Measurements from ENCODE around the gene GPC3.
"Not testable (repeated sequence)": the region's sequence is repeated elsewhere in the genome, so short reads cannot be mapped to it uniquely, and the experiment has no call there.

GPC3 gene

DNA sequence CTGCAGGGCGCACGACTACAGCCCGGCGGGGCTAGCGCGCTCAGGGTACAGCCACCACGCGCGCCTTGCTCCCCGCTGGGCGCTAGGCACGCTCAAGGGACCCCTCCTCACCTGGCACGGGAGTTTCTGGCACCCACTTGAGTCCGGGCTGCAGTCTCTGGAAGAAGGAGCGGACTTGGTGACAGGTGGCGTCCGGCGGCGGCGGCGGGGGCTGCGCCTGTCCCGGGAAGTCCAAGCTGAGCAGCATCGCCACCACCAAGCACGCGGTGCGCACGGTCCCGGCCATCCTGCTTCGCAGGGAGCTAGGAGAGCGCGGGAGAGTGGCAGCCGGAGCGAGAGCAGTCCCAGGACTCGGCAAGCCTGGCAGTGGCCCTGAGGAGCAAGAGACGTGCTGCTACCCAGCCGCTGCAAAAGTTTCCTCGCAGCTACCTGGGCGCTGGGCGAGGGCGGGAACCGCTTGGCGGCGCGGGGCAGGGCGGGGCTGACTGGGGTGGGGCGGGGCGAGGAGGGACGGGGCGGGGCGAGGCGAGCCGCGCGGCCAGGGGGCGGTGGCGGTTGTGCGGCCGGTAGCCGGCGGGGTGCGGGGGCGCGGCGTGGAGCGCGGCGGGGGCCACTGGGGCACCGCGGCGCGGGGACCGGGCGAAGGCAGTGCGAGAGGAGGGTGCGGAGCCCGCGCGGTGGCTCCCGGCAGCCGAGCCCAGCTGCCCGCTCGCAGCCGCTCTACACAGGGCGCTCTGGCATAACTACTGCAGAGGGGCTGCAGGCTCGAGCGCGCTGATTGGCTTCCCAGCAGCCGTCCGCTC, at the start of gene GPC3:
GPC3 (minus strand) TSS at position 431 of the 803 bp plus-strand sequence.
- DNase-seq = no peak

DNA sequence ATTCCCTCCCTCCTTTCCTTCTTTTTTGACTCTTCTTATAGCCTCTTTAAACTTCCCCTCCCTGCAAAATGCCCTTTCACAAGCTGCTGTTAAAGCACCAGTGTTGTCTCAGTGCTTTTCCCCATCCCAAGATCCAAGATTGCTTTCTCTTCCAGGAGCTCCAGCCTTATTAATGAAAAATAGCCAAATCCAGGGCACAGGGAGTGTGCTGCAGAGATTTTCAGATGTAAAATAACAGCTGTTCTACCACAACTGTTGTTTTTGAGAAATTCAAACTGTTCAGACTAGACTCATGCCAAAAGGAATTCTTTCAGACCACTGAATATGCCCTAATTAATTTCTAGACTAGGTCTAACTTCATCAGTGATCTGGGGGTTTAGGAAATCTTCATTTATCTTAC, 47.0 kb upstream of the GPC3 start:
- DNase-seq = no peak

DNA sequence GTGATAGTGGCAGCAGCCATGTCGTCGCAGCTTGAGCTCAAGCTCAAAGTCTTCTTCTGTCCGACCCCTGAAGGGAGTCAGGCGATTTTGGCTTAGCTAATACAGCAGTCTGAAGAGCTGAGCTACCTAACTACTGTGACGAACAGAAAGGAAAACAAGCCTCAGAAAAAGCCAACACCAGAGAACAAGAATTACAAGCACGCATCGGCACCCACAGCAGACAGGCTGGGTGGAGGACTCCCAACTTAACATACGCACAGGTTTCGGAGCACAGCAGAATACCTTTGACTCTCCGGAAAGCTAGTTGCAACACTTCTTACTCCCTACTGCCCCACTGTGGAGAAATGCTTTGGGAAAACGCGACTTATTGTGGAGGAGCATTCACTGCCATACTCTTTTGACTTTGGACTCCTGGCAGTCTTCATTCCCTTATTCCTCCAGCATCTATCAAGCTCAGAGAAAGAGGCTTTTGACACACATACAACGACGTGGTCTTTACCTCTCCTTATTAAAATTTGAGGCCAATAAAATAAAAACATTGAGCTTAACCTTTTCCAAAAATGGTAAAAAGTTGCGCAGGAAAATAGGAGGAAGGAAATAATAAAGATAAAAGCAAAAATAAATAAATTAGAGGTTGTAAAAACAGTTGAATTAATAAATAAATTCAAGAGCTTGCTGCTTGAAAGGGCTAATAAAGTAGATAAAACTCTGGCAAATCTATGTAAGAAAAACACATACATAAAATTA, 41.3 kb upstream of the GPC3 start:
- no peak for DNase-seq

DNA sequence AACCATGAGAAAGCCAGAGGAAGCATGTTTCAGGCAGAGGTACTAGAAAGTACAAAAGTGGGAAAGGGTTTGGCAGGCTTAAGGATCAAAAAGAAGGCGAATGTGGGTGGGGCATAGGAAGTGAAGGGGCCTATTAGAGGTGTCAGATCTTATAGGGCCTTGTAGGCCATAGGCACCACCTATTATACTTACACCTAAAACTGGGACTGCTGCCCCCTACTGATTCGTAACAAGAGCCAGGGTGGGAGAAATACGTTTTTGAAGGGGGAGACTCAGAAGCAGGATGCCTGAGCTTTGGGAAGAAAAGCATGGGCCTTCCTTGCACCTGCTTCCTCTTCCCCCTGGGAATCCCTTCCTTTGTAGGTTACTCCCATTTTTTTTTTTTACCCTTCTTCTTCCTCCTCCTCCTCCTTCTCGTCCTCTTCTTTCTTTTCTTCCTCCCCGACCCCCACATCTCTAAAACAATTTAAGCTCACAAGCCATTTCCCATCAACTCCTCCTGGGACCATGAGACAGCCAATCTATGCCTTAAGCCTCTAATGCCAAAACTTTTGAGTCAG, 40.7 kb upstream of the GPC3 start:
- DNase-seq = no peak

- DNase-seq = no peak
Observed at GRCh38 chrX:134024686-134025377, 39.4 kb upstream of the GPC3 start.

DNA sequence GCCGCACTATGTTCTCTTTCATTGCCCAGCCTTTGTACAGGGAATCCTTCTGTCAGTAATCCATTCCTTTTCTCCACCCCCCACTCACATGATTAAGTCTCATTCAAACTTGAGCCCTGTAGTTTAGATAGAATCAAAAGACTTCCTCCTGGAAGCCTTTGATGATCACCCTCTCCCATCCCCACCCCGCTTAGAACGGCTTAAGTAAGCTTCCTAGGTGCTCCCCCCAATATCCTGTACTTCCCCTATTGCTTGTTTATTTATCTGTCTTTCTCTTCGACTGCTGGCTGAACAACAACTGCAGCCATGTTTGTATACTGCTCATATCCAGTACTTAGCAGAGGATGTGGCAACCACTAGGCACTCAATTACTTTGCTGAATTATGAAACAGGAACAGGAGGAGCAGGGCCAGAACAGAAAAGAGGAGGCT, 38.5 kb upstream of the GPC3 start:
- no peak for DNase-seq

- no peak for DNase-seq
Observed at GRCh38 chrX:134020910-134021309, 35.5 kb upstream of the GPC3 start.

GRCh38 chrX:134019567-134020206, 34.3 kb upstream of the GPC3 start:
- no peak for DNase-seq

DNA sequence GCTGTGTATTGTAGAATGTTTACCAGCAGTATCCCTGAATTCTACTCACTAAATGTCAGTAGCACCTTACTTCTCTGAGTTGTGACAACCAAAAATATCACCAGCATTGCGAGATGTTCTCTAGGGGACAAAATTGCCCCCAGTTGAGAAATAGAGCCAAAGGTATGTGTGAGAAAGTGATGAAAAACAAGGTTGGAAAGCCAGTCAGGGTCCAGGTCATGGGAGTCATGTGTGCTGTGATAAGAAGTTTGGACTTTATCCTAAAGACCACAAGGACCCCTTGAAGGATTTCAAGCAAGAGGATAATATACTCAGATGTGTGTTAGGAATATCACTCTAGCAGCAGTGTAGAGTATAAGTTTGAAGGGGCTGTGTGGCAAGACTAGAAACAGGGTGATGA, 30.9 kb upstream of the GPC3 start:
- DNase-seq = not testable (repeated sequence)

DNA sequence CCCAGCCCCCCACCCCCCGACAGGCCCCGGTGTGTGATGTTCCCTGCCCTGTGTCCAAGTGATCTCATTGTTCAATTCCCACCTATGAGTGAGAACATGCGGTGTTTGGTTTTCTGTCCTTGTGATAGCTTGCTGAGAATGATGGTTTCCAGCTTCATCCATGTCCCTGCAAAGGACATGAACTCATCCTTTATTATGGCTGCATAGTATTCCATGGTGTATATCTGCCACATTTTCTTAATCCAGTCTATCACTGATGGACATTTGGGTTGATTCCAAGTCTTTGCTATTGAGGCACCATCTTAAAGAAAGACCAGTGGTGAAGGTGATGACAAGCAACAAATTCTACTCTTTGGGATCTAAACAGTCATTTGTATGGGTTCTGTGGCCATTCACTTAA, 30.1 kb upstream of the GPC3 start:
- DNase-seq = not testable (repeated sequence)

DNA sequence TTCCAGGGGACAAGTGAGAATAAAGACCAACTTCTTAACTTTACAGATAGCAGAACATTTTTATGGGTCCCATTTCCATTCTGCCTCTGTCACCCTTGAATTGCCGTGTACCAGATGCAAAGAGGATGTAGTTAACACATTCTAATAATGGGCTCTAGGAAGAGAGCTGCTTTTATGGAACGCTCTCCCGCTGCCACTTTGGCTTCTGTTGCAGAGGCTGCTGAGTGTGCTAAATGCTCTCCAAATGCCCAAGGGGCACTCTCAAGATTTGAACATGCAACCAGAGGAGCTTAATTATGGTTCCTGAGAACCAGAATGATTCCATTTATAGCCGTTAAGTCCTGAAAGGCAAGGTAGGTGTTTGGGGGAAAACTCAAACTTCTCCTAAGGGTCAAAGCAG, 28.1 kb upstream of the GPC3 start:
- no peak for DNase-seq

GRCh38 chrX:134013092-134013497, 27.7 kb upstream of the GPC3 start:
- no peak for DNase-seq

DNA sequence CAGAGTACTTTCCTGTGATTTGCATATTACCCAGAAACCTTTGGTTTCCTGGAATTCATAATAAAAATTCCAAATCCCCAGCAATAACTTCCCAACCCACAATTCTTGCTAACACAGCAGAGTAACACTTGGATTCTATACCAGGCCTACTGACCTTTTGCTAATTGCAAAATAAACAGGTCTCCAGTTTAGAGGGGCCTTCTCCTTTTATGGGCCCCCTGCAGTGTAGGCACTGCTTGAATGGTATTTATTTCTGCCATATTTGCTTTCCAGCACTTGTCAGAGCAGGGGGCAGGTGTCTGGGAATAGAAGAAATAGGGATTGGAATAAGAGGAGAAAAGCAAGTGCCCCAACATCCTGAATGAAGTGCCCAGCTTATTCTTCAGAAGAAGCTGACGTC, 25.3 kb upstream of the GPC3 start:
- no peak for DNase-seq

GRCh38 chrX:134007716-134008115, 22.3 kb upstream of the GPC3 start:
- no peak for DNase-seq

DNA sequence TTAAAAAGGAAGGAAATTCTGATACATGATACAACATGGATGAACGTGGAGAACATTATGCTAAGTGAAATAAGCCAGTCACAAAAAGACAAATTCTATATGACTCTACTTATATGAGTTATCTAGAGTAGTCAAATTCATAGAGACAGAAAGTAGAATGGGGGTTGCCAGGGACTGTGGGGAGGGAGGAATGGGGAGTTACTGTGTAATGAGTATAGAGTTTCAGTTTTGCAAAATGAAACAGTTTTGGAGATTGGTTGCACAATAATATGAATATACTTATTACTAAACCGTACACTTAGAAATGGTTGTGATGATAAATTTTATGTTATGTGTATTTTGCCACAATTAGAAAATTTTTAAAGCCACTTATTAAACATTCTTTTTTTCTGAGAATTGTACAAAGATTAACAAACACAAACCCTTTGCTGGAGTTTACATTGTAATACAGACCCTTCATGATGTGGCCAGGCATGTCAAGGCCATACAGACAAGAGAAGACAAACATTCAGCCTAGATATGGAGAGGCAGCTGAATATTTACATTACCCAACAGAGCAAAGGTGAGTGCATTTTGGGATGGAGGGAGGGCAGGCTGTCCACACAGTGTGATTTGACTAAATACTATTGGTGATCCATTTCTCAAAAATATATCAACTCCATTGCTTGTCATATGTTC, 21.2 kb upstream of the GPC3 start:
- DNase-seq = no peak

DNA sequence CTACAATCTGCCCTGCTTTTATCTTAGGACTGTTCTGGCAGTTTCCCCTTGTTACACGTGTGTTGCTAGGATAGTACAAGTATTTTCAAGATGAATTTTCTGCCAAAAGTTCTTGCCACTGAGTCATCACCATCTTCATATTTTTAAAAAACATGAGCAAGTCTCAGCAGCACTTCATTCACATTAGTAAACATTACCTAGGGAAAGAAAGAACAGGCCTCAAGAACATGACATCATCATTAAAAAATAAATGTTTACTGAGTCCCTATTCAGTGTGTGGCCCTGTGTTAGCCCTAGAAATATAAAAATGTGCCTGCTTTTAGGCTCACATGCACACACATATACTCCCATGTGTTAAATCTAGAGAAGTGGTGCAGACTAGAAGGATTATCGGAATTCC, 18.7 kb upstream of the GPC3 start:
- no peak for DNase-seq

GRCh38 chrX:134002921-134003615, 17.7 kb upstream of the GPC3 start:
- no peak for DNase-seq

DNA sequence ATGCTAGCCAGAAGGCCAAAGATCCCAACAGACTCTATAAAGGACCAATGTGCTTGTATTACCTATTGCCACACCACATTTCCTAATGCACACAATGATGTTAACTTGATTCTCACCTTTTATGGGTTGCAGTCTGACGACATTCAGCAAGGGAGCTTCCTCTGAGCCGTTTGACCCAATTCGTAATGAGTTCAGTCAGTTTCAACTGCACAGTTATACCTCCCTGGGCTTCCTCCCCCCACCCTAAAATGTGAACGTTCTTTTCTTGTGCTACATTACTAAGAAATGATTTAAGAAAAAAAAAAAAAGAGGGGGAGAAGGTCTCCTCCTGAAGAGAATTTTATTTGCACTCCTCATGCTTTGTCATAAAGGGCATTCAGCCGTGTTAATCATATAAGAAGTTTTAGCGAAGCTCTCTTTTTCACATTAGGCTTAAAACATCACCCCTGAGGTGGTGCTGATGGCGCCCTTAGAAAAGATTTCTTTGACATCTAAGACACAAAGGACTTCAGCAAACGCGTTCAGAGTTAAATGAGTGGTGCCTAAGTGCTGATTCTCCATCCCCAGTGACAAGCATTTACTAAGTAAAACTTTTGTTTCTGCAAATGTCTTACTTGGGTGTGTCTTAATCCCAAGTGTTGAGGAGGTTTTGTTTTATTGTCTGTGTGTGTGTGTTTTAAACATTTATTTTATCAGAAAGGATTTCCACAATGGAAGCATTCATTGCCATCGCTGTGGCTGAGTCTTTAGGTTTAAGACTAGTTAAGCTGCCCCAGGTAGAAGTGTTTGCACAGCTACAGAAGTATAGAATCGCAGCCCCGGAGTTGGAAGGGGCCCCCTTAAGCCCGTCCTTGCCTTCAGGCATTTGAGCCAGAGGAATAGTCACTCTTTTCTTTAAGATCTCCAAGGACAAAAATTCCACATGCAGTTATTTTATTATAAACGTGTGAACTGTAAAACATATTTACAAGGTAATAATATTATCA, 15.2 kb upstream of the GPC3 start:
- DNase-seq = no peak

- no peak for DNase-seq
Observed at GRCh38 chrX:133999031-133999705, 13.8 kb upstream of the GPC3 start.

DNA sequence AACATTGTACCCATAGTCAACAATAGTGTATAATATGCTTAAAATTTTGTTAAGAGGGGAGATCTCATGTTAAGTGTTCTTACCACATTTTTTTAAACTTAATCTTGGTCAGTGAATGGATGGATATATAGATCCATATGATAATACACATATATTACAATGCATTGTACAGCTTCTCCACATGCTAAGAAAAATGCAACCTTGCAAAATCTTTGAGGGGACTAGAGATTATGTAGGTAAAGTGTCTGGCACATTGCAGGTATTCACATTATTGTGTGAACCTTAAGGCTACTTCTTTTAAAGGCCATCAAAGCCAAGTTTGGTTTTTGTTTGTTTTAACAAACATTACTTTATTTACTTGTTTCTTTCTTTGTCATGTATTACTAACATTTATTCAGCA, 10.4 kb upstream of the GPC3 start:
- no peak for DNase-seq
